Kidney epithelial cell (primary cell): ENCODE measurements around the gene SPOCD1. TPM values are rescaled to one million over a fixed set of nuclear protein-coding genes. Genes with fewer than 3 reads are reported as not detected.

Experiments
- DNase-seq: peaks from one replicate; pipeline ENCODE4 v3.0.0-alpha.2; 2010; ENCODE audit warnings: low read depth
- H3K27me3 ChIP-seq: 2 replicates; pipeline ENCODE4 v1.6.0; 2011; ENCODE audit warnings: low read length; ENCODE audit not compliant: control insufficient read depth, insufficient read depth
- H3K36me3 ChIP-seq: 2 replicates; pipeline ENCODE4 v1.5.1; 2011; ENCODE audit warnings: low read length; ENCODE audit not compliant: control insufficient read depth, insufficient read depth
- H3K4me3 ChIP-seq: 2 replicates; pipeline ENCODE4 v1.5.1; 2011; ENCODE audit warnings: low read depth, mild to moderate bottlenecking, control low read depth, low read length
- total RNA-seq: library from RNA; depleted of rRNA; stranded (reverse); fragments of >200 nt; gene quantifications from 2 replicates; pipeline ENCODE4 v1.2.3, GENCODE V29; 2015
- TF ChIP-seq, protein P1 (sequence below): IDR thresholded peaks from 2 replicates; pipeline ENCODE4 v1.5.1; 2011; ENCODE audit warnings: mild to moderate bottlenecking, moderate library complexity, low read length, control low read depth, inconsistent platforms; ENCODE audit not compliant: insufficient read depth, poor library complexity, severe bottlenecking

SPOCD1 gene
- total RNA-seq, 1 donor from 2014 or later, result 31.8 TPM

DNA sequence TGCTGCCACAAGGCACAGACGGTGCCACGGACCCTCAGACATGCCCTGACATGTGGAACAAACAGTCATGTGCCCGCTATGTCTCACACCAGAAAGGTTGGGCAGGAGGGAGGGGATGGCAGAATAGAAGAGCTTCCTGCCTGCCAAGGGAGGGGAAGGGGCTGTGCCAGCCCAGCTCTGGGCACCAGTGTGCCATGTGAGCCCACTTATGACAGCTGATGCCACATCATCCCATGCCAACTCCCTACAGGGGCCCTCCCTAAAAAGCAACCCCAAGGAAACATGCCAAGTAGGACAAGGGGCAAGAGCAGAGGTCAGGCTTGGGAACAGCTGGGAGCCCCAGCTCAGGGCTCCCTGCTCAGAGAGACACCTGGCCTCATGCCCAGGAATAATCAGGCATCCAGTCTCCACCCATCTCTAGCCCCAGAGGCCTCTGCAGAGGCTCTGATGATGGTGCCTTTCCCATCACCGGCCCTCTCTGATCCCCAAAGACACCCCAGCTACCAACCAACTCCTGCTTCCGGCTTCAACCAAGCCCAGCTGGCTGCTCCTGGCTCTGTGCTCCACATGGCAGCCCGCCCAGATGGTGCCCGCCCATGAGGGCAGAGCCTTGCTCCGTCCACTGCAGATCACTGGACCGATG, 62.0 kb downstream of the SPOCD1 start:
- H3K27me3 ChIP-seq, result peaks cover 2% of the 10 kb centered on the region
- TF ChIP-seq, protein P1, sequence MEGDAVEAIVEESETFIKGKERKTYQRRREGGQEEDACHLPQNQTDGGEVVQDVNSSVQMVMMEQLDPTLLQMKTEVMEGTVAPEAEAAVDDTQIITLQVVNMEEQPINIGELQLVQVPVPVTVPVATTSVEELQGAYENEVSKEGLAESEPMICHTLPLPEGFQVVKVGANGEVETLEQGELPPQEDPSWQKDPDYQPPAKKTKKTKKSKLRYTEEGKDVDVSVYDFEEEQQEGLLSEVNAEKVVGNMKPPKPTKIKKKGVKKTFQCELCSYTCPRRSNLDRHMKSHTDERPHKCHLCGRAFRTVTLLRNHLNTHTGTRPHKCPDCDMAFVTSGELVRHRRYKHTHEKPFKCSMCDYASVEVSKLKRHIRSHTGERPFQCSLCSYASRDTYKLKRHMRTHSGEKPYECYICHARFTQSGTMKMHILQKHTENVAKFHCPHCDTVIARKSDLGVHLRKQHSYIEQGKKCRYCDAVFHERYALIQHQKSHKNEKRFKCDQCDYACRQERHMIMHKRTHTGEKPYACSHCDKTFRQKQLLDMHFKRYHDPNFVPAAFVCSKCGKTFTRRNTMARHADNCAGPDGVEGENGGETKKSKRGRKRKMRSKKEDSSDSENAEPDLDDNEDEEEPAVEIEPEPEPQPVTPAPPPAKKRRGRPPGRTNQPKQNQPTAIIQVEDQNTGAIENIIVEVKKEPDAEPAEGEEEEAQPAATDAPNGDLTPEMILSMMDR, result no peak
- no peaks in the 10 kb centered on the region for H3K36me3 ChIP-seq
- H3K4me3 ChIP-seq, result no peak overlapping the region
- no peak for DNase-seq

DNA sequence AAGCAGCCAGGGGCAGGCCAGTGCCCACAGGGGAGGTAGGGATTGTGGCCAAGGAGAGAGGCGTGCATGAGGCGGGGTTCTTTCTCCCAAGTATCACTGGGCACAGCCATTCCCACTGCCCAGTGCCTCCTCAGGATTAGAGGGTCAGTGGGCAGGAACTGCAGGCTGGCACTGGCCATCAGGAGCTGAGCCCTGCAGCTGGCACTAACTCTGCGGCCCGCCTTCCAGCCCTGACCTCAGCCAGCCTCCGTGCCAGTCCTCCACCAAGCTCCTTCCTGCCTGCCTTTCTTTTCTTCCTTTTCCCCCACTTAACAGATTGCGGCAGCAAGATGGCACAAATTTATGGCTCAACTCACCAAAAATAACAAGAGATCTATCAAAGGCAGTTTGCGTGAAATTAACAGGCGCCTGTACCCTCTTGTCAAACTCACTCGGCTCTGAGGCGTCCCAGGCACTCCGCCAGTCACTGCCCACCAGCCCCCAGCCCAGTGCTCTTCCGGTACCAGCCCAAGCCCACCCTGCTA, 62.8 kb downstream of the SPOCD1 start:
- no peak overlapping the region for H3K4me3 ChIP-seq
- H3K36me3 ChIP-seq, result no peaks in the 10 kb centered on the region
- H3K27me3 ChIP-seq, result peaks cover 2% of the 10 kb centered on the region
- TF ChIP-seq, protein P1, result no peak
- no peak for DNase-seq

DNA sequence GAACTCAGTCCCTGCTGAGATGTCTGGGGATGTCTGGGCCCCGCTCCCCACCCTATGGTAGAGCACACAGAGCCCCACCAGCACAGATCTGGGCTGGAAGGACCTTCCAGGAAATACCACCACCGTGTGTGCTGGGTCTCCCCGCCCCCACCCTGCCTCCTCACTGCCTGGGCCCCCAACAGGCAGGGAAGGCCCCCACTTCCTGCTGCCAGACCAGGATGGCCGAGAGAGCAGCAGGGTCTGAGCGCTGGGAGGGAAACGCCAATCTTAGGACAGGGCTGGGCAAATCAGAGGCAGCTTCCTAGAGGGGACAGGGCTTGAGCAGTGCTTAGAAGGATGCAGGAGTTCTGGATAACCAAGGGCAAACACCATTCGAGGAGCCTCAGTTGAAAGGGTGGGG, 63.6 kb downstream of the SPOCD1 start:
- no peak overlapping the region for H3K4me3 ChIP-seq
- peaks cover 2% of the 10 kb centered on the region for H3K27me3 ChIP-seq
- no peak for DNase-seq
- no peaks in the 10 kb centered on the region for H3K36me3 ChIP-seq
- TF ChIP-seq, protein P1, result no peak

DNA sequence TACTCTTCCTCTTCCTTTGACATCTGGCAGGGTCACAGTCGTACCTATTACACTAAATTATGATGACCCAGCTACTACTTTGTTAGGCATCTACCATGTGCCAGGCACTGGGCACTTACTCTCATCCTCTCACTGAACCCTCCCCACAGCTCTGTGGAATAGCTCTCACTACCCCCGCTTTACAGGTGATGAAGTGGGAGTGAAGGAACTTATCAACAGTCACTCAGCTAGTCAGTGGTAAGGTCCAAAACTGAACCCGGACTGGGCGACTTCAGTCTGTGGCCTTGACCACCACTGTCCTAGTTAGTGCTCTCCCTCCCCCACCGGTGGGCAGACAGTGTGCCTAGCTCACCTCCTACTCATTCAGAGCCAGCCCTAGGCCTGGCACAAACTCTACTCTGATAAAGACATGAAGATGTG, 64.0 kb downstream of the SPOCD1 start:
- H3K4me3 ChIP-seq, result no peak overlapping the region
- TF ChIP-seq, protein P1, result no peak
- H3K27me3 ChIP-seq, result peaks cover 2% of the 10 kb centered on the region
- no peak for DNase-seq
- no peaks in the 10 kb centered on the region for H3K36me3 ChIP-seq

DNA sequence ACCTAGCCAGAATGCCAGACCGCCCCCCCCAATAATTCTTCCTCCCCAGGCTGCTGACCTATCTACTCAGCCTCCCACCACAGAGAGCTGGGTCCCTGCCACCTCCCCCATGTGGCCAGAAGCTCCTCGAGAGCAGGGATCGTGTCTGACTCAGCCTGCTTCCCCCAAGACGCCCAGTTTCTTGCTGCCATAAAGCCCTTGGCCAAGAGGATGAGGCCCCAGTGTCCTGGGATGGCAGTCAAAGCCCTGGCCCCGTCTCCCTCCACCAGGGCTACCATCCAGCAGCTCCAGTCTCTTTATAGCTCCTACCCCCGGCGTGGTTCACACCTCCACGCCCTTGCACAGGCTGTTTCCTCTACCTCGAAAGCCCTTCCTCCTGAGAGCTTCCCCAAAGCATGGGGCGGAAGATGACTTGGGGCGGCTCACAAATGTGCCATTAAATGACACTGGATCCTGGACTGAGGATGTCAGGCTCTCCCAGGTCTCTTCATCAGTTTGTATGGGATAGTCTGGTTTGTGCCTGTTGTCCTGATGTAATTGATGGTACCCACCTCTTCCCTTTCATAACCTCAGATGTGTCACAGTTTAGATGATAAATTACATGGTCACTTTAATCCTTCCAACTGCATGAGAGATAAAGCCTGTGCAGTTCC, 64.8 kb downstream of the SPOCD1 start:
- DNase-seq, result no peak
- peaks cover 2% of the 10 kb centered on the region for H3K27me3 ChIP-seq
- TF ChIP-seq, protein P1, result no peak
- no peaks in the 10 kb centered on the region for H3K36me3 ChIP-seq
- H3K4me3 ChIP-seq, result no peak overlapping the region
